Stomach (tissue), 9 donors: ENCODE results near the gene SPRYD3. TPM values are rescaled to one million over a fixed set of nuclear protein-coding genes. Genes with fewer than 3 reads are reported as not detected.
A peak's percentile ranks its signal among the peaks of the same experiment; 100 is the strongest.

ENCODE experiments used
- DNase-seq, 2 donors: peaks; one replicate each; pipeline versions ENCODE4 v3.0.0 to v3.0.0-alpha.2; 2013 to 2019
- H3K27ac ChIP-seq, 5 donors: fragments of 200-600 bp in 4 of 5; sonication (generic) in 4 of 5; one replicate each; pipeline ENCODE4 v1.5.1; 2013 to 2019; ENCODE audit warnings: mild to moderate bottlenecking in 1 of 5, moderate library complexity in 1 of 5
- H3K27me3 ChIP-seq, 3 donors: fragments of 200-600 bp; sonication (generic); one replicate each; pipeline ENCODE4 v1.5.1; 2017 to 2019; ENCODE audit warnings: mixed run types in 1 of 3
- H3K36me3 ChIP-seq, 4 donors: fragments of 200-600 bp; sonication (generic); 1 replicate in 3 of 4; 2 replicates in 1 of 4; pipeline ENCODE4 v1.5.1; 2016 to 2019
- H3K4me1 ChIP-seq, 4 donors: fragments of 200-600 bp; sonication (generic); one replicate each; pipeline ENCODE4 v1.5.1; 2016 to 2019
- H3K4me3 ChIP-seq, 4 donors: fragments of 200-600 bp; sonication (generic) in 3 of 4; one replicate each; pipeline ENCODE4 v1.5.1; 2016 to 2019; ENCODE audit warnings: mild to moderate bottlenecking in 1 of 4
- H3K9me3 ChIP-seq, 4 donors: fragments of 200-600 bp; sonication (generic); one replicate each; pipeline ENCODE4 v1.5.1; 2016 to 2019
- EP300 ChIP-seq: sonication (generic); formaldehyde crosslinking; IDR thresholded peaks from one replicate; pipeline ENCODE4 v1.6.1; 2017; ENCODE audit warnings: antibody characterized with exemption
- POLR2A ChIP-seq, 4 donors: fragments of 450-650 bp; IDR thresholded peaks; one replicate each; pipeline ENCODE4 v1.6.1; 2016; ENCODE audit warnings: antibody characterized with exemption in 4 of 4, control low read depth in 2 of 4, mild to moderate bottlenecking in 1 of 4, moderate library complexity in 1 of 4
- POLR2AphosphoS5 ChIP-seq, 3 donors: sonication (generic); formaldehyde crosslinking; IDR thresholded peaks; one replicate each; pipeline ENCODE4 v1.6.1; 2016; ENCODE audit warnings: antibody characterized with exemption in 3 of 3
- WGBS, 5 donors: extraction: QIAGEN DNeasy Blood & Tissue Kit in 3 of 5; methylation state at CpG; one replicate each; pipeline versions ENCODE4 v1.1.5 to v1.1.7; 2013 to 2018; 5-methylcytosine and 5-hydroxymethylcytosine counted together
- intact Hi-C: fragments of 100-400 bp; cut with DNase I; formaldehyde crosslinking; loops from one replicate; pipeline ENCODE4 v1.15.1; 2023; ENCODE audit warnings: low total_unique reads
- polyA plus RNA-seq, 3 donors: library from polyadenylated mRNA; stranded (reverse); fragments of 200-250 nt; gene quantifications; one replicate each; pipeline ENCODE4 v1.2.3, GENCODE V29; 2013
- total RNA-seq, 5 donors: library from RNA; depleted of rRNA; stranded (reverse); fragments of >200 nt; gene quantifications; one replicate each; pipeline versions ENCODE4 v1.1.0 to v1.2.3, GENCODE V29; 2014 to 2016
- TF ChIP-seq, protein P1 (sequence below), 7 experiments: fragments of 450-650 bp in 4 of 7; fragments of 200-600 bp in 3 of 7; sonication (generic) in 3 of 7; IDR thresholded peaks; one replicate each; pipeline ENCODE4 v1.5.1; 2016 to 2019; ENCODE audit warnings: antibody characterized with exemption in 7 of 7, control low read depth in 2 of 7, mild to moderate bottlenecking in 1 of 7
- donor health status: healthy with polysubstance abuse.
- donor health status: Bipolar disorder and iron deficiency.
- donor health status: healthy.

The SPRYD3 gene
- total and polyA plus RNA-seq, 8 donors = 17.8 to 99.8 (median 30.2) TPM

DNA sequence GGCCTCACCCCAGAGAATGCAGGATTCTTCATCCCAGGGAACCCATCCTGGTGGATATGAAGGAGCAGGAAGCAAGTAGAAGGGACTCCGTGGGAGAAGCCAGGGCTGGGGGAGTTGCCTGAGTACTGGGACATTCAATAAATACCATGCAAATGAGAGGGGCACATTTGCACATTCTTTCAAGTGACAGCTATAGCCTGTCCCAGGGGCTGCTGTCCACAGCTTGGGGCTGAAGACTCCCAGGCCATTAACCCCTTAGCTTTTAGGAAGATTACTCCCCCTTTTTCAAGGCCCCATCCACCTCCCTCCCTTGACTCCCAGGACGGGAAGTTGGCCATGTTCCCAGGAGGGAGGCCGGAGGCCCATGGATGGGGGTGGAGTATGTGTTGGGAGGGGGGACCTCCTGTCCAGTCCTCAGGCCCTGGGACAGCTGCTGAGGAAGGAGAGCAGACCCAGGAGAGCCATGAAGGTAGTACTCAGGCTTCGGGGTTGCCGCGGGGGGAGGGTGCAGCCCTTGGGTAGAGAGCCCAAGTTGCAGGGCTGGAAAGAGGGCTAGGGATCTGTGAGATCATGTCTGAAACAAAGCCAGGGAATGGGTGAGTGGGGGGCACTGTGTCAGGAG lies 30.3 kb downstream of the SPRYD3 start:
- peak overlapping the region; percentile 91 to 99 (median 98) for H3K27ac ChIP-seq
- no peaks in the 10 kb centered on the region for H3K36me3 ChIP-seq
- peak; percentile 59 to 91 for DNase-seq
- no peak for TF ChIP-seq POLR2A (IDR thresholded peaks at IDR 0.05)
- TF ChIP-seq, protein P1, sequence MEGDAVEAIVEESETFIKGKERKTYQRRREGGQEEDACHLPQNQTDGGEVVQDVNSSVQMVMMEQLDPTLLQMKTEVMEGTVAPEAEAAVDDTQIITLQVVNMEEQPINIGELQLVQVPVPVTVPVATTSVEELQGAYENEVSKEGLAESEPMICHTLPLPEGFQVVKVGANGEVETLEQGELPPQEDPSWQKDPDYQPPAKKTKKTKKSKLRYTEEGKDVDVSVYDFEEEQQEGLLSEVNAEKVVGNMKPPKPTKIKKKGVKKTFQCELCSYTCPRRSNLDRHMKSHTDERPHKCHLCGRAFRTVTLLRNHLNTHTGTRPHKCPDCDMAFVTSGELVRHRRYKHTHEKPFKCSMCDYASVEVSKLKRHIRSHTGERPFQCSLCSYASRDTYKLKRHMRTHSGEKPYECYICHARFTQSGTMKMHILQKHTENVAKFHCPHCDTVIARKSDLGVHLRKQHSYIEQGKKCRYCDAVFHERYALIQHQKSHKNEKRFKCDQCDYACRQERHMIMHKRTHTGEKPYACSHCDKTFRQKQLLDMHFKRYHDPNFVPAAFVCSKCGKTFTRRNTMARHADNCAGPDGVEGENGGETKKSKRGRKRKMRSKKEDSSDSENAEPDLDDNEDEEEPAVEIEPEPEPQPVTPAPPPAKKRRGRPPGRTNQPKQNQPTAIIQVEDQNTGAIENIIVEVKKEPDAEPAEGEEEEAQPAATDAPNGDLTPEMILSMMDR (IDR thresholded peaks at IDR 0.05) = no peak
- TF ChIP-seq POLR2AphosphoS5 (IDR thresholded peaks at IDR 0.05) = peak in 1 of 3 donors; percentile 17
- no peak for TF ChIP-seq EP300
- no peaks in the 10 kb centered on the region for H3K27me3 ChIP-seq
- H3K4me1 ChIP-seq = peaks cover 79 to 94% (median 88%) of the 10 kb centered on the region in 4 donors
- 15 to 27% (median 20%) methylated on average over 6 of the region's 6 CpGs for WGBS, 5 donors
- peak overlapping the region; percentile 46 to 62 (median 54) for H3K4me3 ChIP-seq
- intact Hi-C loops = no loop called here
- no peaks in the 10 kb centered on the region for H3K9me3 ChIP-seq

DNA sequence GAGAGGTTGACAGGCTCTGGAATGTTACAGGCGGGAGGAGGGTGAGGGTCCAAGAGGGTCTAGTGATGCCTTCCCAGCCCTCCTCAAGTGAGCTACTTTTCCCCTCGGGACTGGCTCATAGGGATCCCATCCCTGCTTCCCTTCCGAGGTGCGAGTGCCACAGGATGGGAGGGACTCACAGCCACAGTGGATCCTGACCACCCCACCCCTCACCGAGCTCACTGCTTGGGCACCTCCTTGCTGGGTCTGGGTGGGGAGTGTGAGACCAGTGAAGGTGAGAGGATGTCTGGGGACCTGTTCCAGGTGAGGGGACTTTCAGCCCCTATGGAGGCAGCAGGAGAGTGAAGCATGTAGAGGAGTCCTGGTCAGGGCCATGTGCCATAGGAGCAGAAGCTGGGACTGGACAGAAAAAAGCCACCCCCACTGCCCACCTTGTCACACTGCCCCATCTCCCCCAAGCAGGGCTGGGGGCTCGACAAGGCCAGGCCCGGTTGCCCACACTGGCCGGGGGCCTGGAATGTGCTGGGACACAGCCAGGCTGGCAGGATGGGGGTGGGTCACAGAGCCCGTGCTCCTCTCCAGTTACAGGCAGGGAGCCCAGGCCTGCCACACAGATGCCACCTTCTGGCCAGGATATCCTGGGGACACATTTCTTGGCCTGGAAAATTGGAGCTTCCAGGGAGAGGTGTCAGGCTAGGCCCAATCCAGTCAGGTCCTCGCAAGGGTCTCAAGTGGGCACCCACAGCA lies 31.0 kb downstream of the SPRYD3 start:
- intact Hi-C loops = no loop called here
- H3K27me3 ChIP-seq = no peaks in the 10 kb centered on the region
- WGBS, 5 donors = 15 to 34% (median 24%) methylated on average over 9 to 10 of the region's 10 CpGs

DNA sequence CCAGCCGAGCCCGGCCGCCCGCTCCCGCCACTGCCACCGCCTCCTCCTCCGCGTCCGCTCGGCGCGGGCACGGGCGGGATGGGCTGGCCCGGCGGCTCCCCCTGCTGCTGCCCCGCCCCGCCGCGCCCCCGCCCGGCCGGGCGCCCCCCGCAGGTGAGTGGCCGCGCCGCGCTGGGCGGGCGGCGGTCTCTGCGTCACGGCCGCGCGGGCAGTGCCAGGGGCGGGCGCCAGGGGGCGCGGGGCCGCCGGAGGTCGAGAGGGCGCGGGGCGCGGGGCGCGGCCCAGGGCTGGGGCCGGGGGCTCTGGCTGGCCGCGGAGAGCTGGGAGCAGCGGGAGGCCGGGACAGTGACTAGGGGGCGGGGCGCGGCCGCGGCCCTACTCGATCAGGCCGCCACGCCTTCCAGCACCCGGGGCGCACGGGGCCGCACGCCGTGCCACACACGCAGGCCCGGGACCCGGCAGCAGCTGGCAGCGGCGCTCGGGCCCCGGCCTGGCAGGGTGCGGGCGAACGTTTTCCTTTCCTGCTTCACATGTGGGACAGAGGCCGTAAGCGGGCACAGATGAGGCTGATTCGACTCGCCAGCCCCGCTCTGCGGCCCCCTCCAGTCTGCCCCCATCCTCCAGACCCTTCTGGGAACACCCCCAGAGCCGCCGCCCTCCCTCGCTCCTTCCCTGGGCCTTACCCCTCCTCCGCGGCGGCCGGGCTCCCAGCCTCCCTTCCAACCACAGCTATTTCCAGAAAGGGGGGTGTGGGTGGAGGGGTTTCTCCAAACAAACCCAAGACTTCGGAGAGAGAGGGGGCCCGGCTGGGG lies 31.8 kb downstream of the SPRYD3 start:
- H3K9me3 ChIP-seq = no peaks in the 10 kb centered on the region
- peak; percentile 83 to 94 for DNase-seq
- WGBS, 5 donors = 1 to 2% (median 1%) methylated on average over 19 to 93 of the region's 94 CpGs
- H3K4me3 ChIP-seq = peak overlapping the region; percentile 51 to 71 (median 60)
- peaks cover 65 to 94% (median 83%) of the 10 kb centered on the region in 4 donors for H3K4me1 ChIP-seq
- peaks cover 0 to 6% (median 5%) of the 10 kb centered on the region in 4 donors for H3K36me3 ChIP-seq
- TF ChIP-seq, protein P1 (IDR thresholded peaks at IDR 0.05) = peak in 1 of 7 experiments; percentile 55
- TF ChIP-seq POLR2A (IDR thresholded peaks at IDR 0.05) (no peak), EP300 (peak; percentile 11), POLR2AphosphoS5 (IDR thresholded peaks at IDR 0.05) (peak in 2 of 3 donors; percentile 25 to 72)
- intact Hi-C loops = no loop called here
- H3K27me3 ChIP-seq = no peaks in the 10 kb centered on the region
- H3K27ac ChIP-seq = peak overlapping the region; percentile 91 to 99 (median 98)

More for the DNA sequence above, 31.0 kb downstream of the SPRYD3 start:
- Histone ChIP-seq H3K27ac (peak overlapping the region; percentile 91 to 99 (median 98)), H3K4me3 (peak overlapping the region; percentile 46 to 62 (median 54)), H3K9me3 (no peaks in the 10 kb centered on the region), H3K4me1 (peaks cover 72 to 94% (median 87%) of the 10 kb centered on the region in 4 donors), H3K36me3 (no peaks in the 10 kb centered on the region)
- DNase-seq = peak; percentile 76 to 81
- TF ChIP-seq, protein P1 (IDR thresholded peaks at IDR 0.05) = peak in 2 of 7 experiments; percentile 21 to 24
- TF ChIP-seq POLR2A (IDR thresholded peaks at IDR 0.05) = no peak
- TF ChIP-seq EP300 = no peak
- TF ChIP-seq POLR2AphosphoS5 (IDR thresholded peaks at IDR 0.05) = peak in 1 of 3 donors; percentile 46
